ENCODE data around the gene APOL1.
A peak's percentile ranks its signal among the peaks of the same experiment; 100 is the strongest.
"Not testable (repeated sequence)": the region's sequence is repeated elsewhere in the genome, so short reads cannot be mapped to it uniquely, and the experiment has no call there.

APOL1 gene
- total RNA-seq: 13.2 to 36.1 (median 31.1) reads per million in 4 experiments

GRCh38 chr22:36252754-36253522 lies at the start of gene APOL1:
APOL1 (plus strand) TSS chr22:36253133; CDS start chr22:36254956, 1,823 bp downstream.
- DNase-seq: peak; percentile 4

GRCh38 chr22:36203441-36203840 lies 49.5 kb upstream of the APOL1 start:
- DNase-seq: not testable (repeated sequence)

GRCh38 chr22:36204001-36204631 lies 48.8 kb upstream of the APOL1 start:
- no peak for DNase-seq

GRCh38 chr22:36204632-36205015 lies 48.3 kb upstream of the APOL1 start:
- no peak for DNase-seq

GRCh38 chr22:36205573-36205972 lies 47.4 kb upstream of the APOL1 start:
- not testable (repeated sequence) for DNase-seq

GRCh38 chr22:36206255-36206654 lies 46.7 kb upstream of the APOL1 start:
- DNase-seq: no peak

GRCh38 chr22:36208162-36208765 lies 44.7 kb upstream of the APOL1 start:
- no peak for DNase-seq

GRCh38 chr22:36208914-36209313 lies 44.0 kb upstream of the APOL1 start:
- no peak for DNase-seq

- DNase-seq: not testable (repeated sequence)
These were observed 43.4 kb upstream of the APOL1 start for GRCh38 chr22:36209488-36209908.

- no peak for DNase-seq
These were observed 42.7 kb upstream of the APOL1 start for GRCh38 chr22:36210224-36210623.

GRCh38 chr22:36211237-36211861 lies 41.6 kb upstream of the APOL1 start:
- no peak for DNase-seq

GRCh38 chr22:36212901-36213300 lies 40.0 kb upstream of the APOL1 start:
- no peak for DNase-seq

GRCh38 chr22:36213586-36213985 lies 39.3 kb upstream of the APOL1 start:
- no peak for DNase-seq

GRCh38 chr22:36215981-36216380 lies 37.0 kb upstream of the APOL1 start:
- no peak for DNase-seq

- no peak for DNase-seq
These were observed 34.2 kb upstream of the APOL1 start for GRCh38 chr22:36218648-36219193.

- DNase-seq: no peak
These were observed 32.4 kb upstream of the APOL1 start for GRCh38 chr22:36220451-36220921.

- peak; percentile 33 for DNase-seq
These were observed 30.9 kb upstream of the APOL1 start for GRCh38 chr22:36221799-36222751.

- no peak for DNase-seq
These were observed 30.0 kb upstream of the APOL1 start for GRCh38 chr22:36222887-36223450.

- no peak for DNase-seq
These were observed 29.4 kb upstream of the APOL1 start for GRCh38 chr22:36223504-36223903.

- no peak for DNase-seq
These were observed 28.7 kb upstream of the APOL1 start for GRCh38 chr22:36224245-36224644.

GRCh38 chr22:36225333-36225922 lies 27.5 kb upstream of the APOL1 start:
- no peak for DNase-seq
